A673 (cell line): ENCODE results near the gene DDHD1. TPM values are rescaled to one million over a fixed set of nuclear protein-coding genes. Genes with fewer than 3 reads are reported as not detected.
"Not testable (repeated sequence)": the region's sequence is repeated elsewhere in the genome, so short reads cannot be mapped to it uniquely, and the experiment has no call there.

ENCODE experiments used
- BruUV-seq: library from RNA; stranded (reverse); fragments of 400-500 nt; replicated peaks from 2 replicates; lab custom pipeline; 2021; lab: Mats Ljungman, UMichigan
- CTCF ChIA-PET: fragments of 300-600 bp; sonication (Branson Sonifier 250); formaldehyde crosslinking; loops from one replicate; lab custom pipeline; 2022; ENCODE audit warnings: antibody characterized with exemption; lab: Charles Lee
- POLR2A ChIA-PET: fragments of 300-600 bp; sonication (Branson Sonifier 250); formaldehyde crosslinking; loops from one replicate; lab custom pipeline; 2022; ENCODE audit warnings: antibody characterized with exemption; ENCODE audit not compliant: low non-redundant PET; lab: Charles Lee
- DNase-seq: peaks from one replicate; pipeline ENCODE4 v3.0.0-alpha.2; 2015; ENCODE audit warnings: low spot score
- H3K27ac ChIP-seq: fragments of 200-600 bp; sonication (generic); 2 replicates; pipeline ENCODE4 v1.5.1; 2016; ENCODE audit warnings: mixed run types, low read depth, mild to moderate bottlenecking, mixed read lengths, antibody characterized with exemption, low read length; ENCODE audit not compliant: poor library complexity, severe bottlenecking
- H3K27me3 ChIP-seq: fragments of 200-600 bp; sonication (generic); replicated peaks from 2 replicates; pipeline ENCODE4 v1.6.1; 2017; ENCODE audit warnings: mixed run types, low read depth, mild to moderate bottlenecking, mixed read lengths, antibody characterized with exemption, low read length; ENCODE audit not compliant: insufficient read depth, poor library complexity
- H3K36me3 ChIP-seq: fragments of 200-600 bp; sonication (generic); 2 replicates; pipeline ENCODE4 v1.6.1; 2016; ENCODE audit warnings: mixed run types, mild to moderate bottlenecking, mixed read lengths, antibody characterized with exemption, low read length; ENCODE audit not compliant: insufficient read depth, poor library complexity, severe bottlenecking
- H3K4me1 ChIP-seq: fragments of 200-600 bp; sonication (generic); 2 replicates; pipeline ENCODE4 v1.6.1; 2017; ENCODE audit warnings: mixed run types, mild to moderate bottlenecking, mixed read lengths, antibody characterized with exemption, low read length; ENCODE audit not compliant: insufficient read depth, poor library complexity, severe bottlenecking
- H3K4me3 ChIP-seq: fragments of 200-600 bp; sonication (generic); 2 replicates; pipeline ENCODE4 v1.5.1; 2016; ENCODE audit warnings: low read depth, mixed run types, mild to moderate bottlenecking, mixed read lengths, low read length; ENCODE audit not compliant: poor library complexity, severe bottlenecking
- H3K9me3 ChIP-seq: fragments of 200-600 bp; sonication (generic); 2 replicates; pipeline ENCODE4 v1.6.1; 2016; ENCODE audit warnings: mixed run types, low read depth, mild to moderate bottlenecking, mixed read lengths, antibody characterized with exemption, low read length; ENCODE audit not compliant: poor library complexity, severe bottlenecking
- CTCF ChIP-seq: fragments of 300-800, 200-600 bp; sonication (generic); conservative IDR thresholded peaks from 2 replicates; pipeline ENCODE4 v1.5.1; 2017; ENCODE audit warnings: low read depth, mild to moderate bottlenecking, antibody characterized with exemption, low read length, moderate library complexity, mixed read lengths
- EZH2 ChIP-seq: fragments of 200-600 bp; sonication (generic); IDR thresholded peaks from 2 replicates; pipeline ENCODE4 v1.6.1; 2017; ENCODE audit warnings: borderline replicate concordance, low read depth, mild to moderate bottlenecking, mixed read lengths, antibody characterized with exemption, low read length; ENCODE audit not compliant: poor library complexity, severe bottlenecking
- intact Hi-C: fragments of 100-400 bp; cut with micrococcal nuclease; formaldehyde crosslinking; loops from one replicate; pipeline ENCODE4 v1.10.0; 2022; ENCODE audit not compliant: unreplicated experiment
- total RNA-seq: library from RNA; stranded (reverse); gene quantifications from 2 replicates; pipeline ENCODE4 v1.2.3, GENCODE V29; 2021

Gene DDHD1
- total RNA-seq, 1 experiment from 2014 or later, result 21.9 TPM

DNA sequence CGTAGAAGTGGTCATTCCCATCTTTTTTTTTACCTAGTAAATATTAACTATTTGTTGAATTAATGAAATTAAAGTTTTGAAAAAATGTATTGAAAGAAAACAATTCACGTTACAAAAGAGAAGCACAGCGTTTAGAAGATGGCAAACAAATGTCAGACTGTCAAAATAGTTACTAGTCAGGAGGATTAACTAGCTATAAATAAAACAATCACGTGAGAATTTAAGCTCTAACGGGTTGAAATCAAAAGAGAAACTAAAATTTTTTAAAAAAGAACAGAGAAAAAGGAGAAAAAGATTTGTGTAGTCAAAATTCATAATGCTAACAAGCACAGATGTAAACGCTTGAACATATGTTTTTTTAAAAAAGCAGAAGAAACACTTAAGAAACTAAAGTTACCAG is 26.4 kb downstream of the DDHD1 start:
- no peak overlapping the region for H3K4me3 ChIP-seq
- no peaks in the 10 kb centered on the region for H3K9me3 ChIP-seq
- no peaks in the 10 kb centered on the region for H3K36me3 ChIP-seq
- no peak for DNase-seq
- intact Hi-C loops, result no loop called here
- ChIA-PET POLR2A (interaction anchor here (0.7 kb wide), 1 partner anchor 857 kb away, joined by 3 read pairs; no protein-coding TSS in a partner anchor), CTCF (interaction anchor here (0.7 kb wide), 1 partner anchor 179 kb away, joined by 3 read pairs; no protein-coding TSS in a partner anchor)
- H3K4me1 ChIP-seq, result peaks cover 4% of the 10 kb centered on the region
- BruUV-seq, result no TSS peak
- no peaks in the 10 kb centered on the region for H3K27me3 ChIP-seq
- no peak for TF ChIP-seq CTCF
- no peak for TF ChIP-seq EZH2
- no peak overlapping the region for H3K27ac ChIP-seq

DNA sequence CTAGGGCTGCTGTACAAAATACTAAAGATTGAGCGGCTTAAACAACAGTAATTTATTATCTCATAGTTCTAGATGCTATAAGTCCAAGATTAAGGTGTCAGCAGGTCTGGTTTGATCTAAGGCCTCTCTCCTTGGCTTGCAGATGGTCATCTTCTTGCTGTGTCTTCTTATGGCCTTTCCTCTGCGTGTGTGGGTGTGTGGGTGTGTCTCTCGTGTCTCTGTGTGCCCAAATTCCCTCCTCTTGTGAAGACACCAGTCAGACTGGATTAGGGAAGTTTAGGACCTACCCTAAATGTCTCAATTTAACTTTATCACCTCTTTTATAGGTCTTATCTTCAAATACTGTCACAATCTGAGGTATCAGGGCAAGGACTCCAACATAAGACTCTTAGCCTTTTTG is 28.3 kb downstream of the DDHD1 start:
- Histone ChIP-seq H3K4me3 (no peak overlapping the region), H3K27ac (no peak overlapping the region), H3K9me3 (no peaks in the 10 kb centered on the region), H3K36me3 (no peaks in the 10 kb centered on the region), H3K27me3 (no peaks in the 10 kb centered on the region), H3K4me1 (peaks cover 4% of the 10 kb centered on the region)
- no peak for TF ChIP-seq CTCF
- no peak for TF ChIP-seq EZH2
- ChIA-PET CTCF (no interaction called here), POLR2A (no interaction called here)
- DNase-seq, result no peak
- intact Hi-C loops, result no loop called here
- BruUV-seq, result no TSS peak

DNA sequence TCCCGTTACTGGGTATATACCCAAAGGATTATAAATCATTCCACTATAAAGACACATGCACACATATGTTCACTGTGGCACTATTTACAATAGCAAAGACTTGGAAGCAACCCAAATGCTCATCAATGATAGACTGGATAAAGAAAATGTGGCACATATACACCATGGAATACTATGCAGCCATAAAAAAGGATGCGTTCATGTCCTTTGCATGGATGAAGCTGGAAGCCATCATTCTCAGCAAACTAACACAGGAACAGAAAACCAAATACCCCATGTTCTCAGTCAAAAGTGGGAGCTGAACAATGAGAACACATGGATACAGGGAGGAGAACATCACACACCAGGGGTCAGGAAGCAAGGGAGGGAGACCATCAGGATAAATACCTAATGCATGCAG is 31.7 kb downstream of the DDHD1 start:
- CTCF ChIA-PET, BruUV-seq, H3K4me3 ChIP-seq, DNase-seq, H3K27ac ChIP-seq, H3K9me3 ChIP-seq, POLR2A ChIA-PET, H3K4me1 ChIP-seq, intact Hi-C loops, H3K36me3 ChIP-seq, H3K27me3 ChIP-seq: not testable (repeated sequence)

DNA sequence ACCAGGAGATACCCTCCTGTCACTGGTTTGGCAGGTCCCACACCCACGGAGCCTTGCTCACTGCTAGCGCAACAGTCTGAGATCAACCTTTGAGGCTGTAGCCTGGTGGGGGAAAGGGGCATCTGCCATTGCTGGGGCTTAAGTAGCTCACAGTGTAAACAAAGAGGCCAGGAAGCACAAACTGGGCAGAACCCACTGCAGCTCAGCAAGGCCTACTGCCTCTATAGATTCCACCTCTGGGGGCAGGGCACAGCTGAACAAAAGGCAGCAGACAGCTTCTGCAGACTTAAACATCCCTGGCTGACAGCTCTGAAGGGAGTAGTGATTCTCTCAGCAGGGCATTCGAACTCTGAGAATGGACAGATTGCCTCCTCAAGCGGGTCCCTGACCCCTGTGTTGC is 35.6 kb downstream of the DDHD1 start:
- H3K4me3 ChIP-seq, H3K36me3 ChIP-seq, H3K9me3 ChIP-seq, H3K4me1 ChIP-seq, DNase-seq, H3K27ac ChIP-seq, CTCF ChIA-PET, BruUV-seq, H3K27me3 ChIP-seq, intact Hi-C loops: not testable (repeated sequence)
- POLR2A ChIA-PET, result interaction anchor here (0.6 kb wide), 1 partner anchor 72 kb away, joined by 3 read pairs; no protein-coding TSS in a partner anchor
